Sigmoid colon (tissue), 4 donors: ENCODE data around the gene EN2.

Source experiments
- CTCF ChIP-seq, 4 experiments: fragments of 450-650 bp in 3 of 4; fragments of 200-600 bp in 1 of 4; IDR thresholded peaks; one replicate each; pipeline ENCODE4 v1.5.1; 2016 to 2019; ENCODE audit warnings: antibody characterized with exemption in 4 of 4, mild to moderate bottlenecking in 3 of 4, moderate library complexity in 2 of 4
- EP300 ChIP-seq, 4 donors: sonication (generic); formaldehyde crosslinking; IDR thresholded peaks; one replicate each; pipeline ENCODE4 v1.6.1; 2017; ENCODE audit warnings: antibody characterized with exemption in 4 of 4
- POLR2A ChIP-seq, 2 donors: fragments of 450-650 bp; IDR thresholded peaks; one replicate each; pipeline ENCODE4 v1.6.1; 2016; ENCODE audit warnings: antibody characterized with exemption in 2 of 2, mild to moderate bottlenecking in 2 of 2, moderate library complexity in 2 of 2
- POLR2AphosphoS5 ChIP-seq, 4 donors: sonication (generic); formaldehyde crosslinking; IDR thresholded peaks; one replicate each; pipeline ENCODE4 v1.6.1; 2017; ENCODE audit warnings: antibody characterized with exemption in 4 of 4

DNA sequence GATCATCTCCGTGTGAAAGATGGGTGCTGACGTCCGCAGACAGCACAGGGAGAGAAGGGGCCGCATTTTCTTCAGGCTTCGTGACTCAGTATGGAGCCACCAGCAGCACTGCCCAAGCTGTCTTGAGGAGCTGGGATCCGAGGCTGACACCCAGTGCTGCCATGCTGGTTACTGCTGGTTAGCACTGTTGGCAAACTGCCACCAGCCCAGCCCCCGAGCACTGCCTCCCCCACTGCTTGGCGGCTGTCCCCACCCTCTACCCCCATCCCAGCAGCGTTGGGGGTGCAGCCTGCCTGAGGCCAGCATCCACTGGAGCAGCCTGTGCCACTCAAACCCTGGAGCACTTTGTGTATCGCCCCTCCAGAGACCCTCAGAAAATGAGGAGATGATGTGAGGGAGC lies 35.8 kb upstream of the EN2 start:
- TF ChIP-seq CTCF (IDR thresholded peaks at IDR 0.05) (no peak), POLR2A (IDR thresholded peaks at IDR 0.05) (no peak), EP300 (IDR thresholded peaks at IDR 0.05) (no peak), POLR2AphosphoS5 (IDR thresholded peaks at IDR 0.05) (no peak)
